HG03354 (cell line): ENCODE measurements around the gene FTCD.
"Not testable (repeated sequence)": the region's sequence is repeated elsewhere in the genome, so short reads cannot be mapped to it uniquely, and the experiment has no call there.

Source experiments
- ATAC-seq: cut with Tn5 transposase; IDR thresholded peaks from one replicate; pipeline ENCODE4 v1.9.1; 2021; ENCODE audit warnings: mild to moderate bottlenecking; ENCODE audit not compliant: unreplicated experiment, poor library complexity, severe bottlenecking

FTCD gene

DNA sequence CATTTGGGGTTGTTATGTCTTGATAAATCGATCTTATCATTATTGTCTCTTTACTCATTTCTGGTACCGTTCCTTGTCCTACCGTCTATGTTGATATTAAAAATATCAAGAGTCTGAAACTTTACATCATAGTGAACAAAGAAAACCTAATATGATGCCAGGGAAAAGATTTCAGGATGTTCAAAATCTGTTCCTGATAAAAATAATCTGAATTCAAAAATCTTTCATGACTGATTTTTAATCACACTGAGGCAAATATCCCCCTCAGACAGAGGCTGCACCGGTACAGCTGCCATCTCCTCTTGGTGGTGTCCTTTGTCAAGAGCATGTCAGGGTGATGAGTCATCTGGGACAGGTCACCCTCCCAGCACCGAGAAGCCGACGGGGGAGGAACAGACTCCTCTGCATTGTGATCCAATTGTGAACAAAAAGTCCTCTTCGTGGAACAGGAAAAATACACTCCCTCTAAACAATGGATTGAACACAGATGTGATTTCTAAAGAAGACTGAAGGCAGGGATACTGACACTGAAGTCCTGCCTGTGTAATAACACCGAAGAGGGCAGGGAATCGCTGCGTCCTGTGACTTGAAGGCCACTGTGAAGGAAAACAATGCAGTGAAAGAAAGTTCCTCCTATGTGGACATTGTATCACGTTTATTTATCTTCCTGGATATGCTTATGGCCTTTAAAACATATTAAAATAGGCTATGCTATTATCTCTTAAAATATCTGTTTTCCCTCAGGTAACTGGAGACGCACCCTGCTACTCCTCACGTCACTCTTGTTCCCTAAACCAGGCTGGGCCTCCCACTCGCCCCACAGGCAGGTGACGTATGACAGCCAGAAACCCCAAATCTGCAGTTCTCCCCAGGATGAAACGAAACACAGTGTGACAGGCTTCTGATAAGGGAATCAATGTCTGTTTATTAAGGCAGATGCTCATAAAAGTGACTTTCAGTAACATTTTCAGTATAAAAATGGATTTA is 33.1 kb upstream of the FTCD start:
- ATAC-seq: no peak

DNA sequence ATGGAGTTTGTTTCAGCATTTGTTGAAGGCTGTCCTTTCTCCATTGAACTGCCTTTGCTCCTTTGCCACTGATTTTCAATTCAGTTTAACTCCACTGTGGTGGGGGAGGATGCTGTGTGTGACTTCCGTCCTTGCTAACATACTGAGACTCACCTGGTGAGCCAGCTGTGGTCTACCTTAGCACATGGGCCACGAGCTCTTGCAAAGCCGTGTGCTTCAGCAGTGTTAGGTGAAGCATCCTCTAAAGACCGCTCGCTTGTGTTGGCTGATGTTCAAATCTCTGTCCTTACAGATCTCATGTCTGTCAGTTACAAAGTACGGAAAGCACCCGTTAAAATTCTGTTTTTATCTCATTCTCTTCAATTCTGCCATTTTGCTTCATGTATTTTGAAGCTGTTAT is 32.4 kb upstream of the FTCD start:
- ATAC-seq: no peak

DNA sequence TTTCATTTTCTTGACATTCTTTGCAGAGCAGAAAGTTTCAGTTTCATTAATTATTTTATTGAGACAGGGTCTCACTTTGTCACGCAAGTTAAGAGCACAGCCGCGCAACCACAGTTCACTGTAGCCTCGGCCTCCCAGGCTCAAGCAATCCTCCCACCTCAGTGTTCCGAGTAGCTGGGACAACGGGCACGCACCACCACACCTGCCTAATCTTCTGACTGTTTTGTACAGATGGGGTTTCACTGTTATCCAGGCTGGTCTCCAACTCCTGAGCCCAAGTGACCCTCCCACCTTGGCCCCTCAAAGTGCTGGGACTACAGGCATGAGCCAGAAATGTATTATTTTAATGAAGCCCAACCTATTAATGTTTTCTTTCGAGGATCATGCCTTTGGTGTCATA is 31.9 kb upstream of the FTCD start:
- ATAC-seq: no peak

DNA sequence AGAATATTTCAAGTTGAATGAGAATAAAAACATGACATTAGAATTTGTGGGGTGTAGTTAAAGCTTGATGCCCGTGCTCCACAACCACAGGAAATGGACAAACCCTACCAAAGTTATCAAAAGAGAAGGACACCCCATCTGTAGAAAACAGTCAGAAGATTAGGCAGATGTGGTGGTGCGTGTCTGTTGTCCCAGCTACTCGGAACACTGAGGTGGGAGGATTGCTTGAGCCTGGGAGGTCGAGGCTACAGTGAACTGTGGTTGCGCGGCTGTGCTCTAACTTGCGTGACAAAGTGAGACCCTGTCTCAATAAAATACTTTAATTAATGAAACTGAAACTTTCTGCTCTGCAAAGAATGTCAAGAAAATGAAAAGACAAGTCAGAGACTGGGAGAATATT is 30.3 kb upstream of the FTCD start:
- no peak for ATAC-seq

DNA sequence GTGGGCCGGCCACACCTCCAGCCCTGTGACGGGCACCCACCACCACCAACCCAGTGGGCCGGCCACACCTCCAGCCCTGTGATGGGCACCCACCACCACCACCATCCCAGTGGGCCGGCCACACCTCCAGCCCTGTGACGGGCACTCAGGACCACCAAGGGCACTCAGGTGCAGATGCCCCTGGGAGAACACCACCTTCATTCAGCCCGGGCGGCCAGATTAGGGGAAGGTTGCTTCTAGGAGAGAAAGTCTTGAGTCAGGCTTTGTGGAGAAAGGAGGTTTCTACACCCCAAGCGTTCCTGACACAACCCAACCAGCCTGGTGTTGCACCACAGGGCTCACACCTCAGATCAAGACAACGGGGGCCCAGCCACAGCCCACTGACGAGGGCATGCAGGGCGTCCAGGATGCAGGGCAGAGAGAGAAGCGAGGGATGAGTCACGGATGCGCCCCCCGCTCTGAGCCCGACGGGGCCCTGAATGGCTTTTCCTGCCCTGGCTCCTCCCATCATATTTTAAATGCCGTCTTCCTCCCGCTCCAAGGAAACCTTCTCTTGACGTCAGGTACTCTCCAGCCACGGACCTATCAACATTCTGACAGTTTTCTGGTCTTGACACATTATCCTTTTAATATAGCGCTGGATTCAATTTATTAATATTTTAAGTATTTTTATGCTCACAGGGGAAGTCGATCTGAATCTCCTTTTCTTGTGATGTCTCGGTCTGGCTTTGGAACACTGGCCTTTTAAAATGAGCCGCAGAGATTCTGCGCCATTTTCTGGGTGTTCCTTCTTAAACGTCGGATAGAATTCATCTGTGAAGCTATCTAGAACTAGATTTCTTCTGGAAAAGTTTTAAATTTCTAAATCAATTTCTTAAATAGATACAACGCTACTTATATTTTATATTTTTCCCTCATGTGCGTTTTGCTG is 29.5 kb upstream of the FTCD start:
- ATAC-seq: peak; percentile 72

DNA sequence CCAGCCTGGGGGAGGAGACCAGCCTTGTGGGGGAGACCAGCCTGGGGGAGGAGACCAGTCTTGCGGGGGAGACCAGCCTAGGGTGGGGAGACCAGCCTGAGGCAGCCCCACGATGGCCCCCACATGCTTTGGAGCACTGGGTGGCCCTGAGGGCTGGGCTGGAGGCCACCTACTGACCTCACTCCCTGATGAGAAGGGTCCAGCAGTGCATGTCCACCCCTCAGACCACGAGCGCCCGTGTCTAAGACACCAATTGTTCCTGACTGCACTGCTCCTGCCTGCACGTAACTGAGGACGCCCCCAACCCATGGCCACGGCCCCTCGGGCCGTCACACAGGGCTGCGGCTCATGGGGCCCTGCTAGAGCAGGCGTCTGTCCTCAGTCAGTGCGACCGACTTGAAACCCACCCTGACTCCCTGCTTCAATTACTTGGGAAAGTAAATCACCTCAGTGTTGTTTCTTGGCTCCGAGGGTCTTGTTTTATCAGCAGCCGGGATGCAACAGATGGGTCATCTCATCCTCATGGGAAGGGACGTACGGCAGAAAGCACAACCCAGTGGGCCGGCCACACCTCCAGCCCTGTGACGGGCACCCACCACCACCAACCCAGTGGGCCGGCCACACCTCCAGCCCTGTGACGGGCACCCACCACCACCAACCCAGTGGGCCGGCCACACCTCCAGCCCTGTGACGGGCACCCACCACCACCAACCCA is 28.7 kb upstream of the FTCD start, which contains the start of gene SPATC1L:
Gene SPATC1L, minus strand, starts transcription at position 550 of the 715 bp plus-strand sequence. CDS start 1,643 bp downstream, outside the sequence.
- ATAC-seq: peak; percentile 71

DNA sequence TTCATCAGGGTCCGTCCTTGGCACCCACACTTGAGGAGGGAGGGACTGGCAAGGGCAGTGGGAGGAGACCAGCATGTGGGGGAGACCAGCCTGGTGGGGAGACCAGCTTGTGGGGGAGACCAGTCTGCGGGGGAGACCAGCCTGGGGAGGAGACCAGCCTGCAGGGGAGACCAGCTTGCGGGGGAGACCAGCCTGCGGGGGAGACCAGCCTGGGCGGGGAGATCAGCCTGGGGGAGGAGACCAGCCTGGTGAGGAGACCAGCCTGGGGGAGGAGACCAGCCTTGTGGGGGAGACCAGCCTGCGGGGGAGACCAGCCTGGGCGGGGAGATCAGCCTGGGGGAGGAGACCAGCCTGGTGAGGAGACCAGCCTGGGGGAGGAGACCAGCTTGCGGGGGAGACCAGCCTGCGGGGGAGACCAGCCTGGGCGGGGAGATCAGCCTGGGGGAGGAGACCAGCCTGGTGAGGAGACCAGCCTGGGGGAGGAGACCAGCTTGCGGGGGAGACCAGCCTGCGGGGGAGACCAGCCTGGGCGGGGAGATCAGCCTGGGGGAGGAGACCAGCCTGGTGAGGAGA is 28.0 kb upstream of the FTCD start:
- not testable (repeated sequence) for ATAC-seq

DNA sequence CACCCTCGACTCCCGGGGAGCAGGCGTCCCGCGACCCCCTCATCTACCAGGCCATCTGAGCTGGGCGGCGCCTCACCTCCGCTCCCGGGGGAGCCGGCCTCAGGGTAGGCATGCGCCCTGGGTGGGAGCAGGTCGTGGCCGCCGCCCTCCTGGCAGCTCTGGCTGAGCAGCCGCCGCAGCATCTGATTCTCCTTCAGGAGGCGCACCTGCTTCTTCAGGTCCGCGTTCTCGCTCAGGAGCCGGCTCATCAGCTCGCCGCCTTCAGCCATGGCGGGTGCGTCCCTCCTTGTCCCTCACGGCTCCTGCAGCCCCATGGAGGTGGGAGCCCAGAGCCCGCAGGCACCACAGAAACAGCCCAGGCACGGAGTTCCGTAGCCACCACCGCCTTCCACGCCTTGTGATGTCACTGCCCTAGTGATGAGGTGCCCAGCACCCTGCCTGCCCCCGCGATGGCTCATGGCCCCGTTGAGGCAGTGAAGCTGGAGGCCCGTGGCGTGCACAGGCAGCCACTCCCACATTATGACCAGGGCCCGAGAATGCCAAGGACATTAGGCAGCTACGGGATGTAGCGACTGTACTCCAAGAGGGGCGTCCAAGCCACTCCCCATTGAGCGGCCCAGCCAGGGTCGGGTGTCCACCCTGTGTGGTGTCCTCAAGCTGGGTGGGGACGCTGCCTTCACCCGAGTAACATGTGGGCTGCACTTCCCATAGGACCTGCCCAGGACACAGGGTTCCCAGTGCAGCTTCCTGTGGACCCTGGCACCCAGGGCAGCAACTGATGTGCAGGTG is 27.4 kb upstream of the FTCD start:
- no peak for ATAC-seq

DNA sequence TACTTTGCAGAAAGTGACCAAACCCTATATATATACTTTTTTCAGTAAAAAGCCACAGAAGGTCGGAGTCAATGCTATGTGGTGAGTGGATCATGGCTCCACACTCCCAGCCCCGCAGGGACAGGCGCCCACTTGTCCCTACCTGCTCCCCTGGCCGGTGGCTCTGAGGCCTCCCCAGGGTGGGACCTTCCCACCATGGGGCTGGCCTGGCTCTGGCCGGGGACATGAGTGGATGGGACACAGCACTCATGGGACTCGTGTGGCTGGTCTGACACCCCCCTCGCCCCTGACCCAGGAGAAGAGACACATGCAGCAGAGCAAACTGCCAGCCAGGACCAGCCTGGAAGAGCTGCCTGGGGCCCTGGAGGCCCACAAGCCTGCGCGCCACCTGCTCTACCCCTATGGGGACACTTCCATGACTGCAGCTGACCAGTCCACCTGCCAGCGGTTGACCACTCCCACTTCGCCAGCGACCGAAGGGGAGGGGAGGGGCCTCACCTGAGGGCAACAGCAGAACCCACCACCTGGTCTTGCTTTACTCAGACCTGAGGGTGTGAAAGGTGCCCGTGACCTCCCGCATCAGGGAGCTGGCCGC is 26.7 kb upstream of the FTCD start:
- no peak for ATAC-seq

DNA sequence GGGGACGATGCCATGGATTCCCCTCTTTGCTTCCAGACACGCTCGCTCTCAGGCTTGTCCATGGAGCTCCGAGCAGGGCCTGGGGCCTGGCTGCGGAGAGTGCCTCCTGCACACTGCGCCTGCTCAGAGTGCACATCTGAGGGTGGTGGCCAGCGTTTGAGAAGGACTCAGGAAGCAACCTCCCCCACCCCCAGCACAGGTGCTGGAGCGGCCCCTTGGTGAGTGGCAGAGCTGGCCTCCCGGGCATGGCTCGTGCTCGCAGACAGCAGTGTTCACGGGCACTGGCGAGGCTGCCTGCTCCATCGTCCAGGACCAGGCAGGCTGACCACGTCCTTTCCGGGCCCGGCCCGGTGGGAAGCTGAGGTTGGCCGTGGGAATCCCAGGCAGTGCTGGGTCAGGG is 26.1 kb upstream of the FTCD start:
- no peak for ATAC-seq

DNA sequence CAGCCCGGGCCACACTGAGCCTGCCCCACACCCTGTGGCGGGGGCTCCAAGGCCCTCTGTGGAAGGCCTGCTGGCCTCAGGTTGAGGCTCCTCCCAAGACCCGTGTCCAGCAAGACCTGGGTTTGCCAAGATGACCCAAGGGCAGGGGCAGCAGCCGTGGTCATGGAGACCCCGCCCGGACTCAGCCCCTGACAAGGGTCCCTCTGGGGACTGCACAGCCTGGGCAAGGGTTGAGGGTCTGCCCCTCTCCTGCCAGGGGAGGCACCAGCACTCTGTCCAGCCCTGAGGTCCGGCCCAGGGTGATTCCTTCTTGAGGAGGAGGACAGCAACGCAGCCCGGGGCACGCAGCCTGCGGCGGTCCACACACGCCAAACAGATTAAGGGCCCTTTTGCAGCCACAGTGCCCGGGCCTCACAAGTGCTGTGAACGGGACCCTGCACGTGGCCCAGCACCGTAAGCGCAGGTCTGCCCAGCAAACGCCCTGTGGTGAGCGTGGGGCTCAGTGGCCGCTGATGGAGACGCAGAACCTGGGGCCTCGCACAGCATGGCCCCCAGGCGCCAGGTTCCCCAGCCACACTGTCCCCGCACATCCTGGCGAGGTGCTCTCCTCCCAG is 25.5 kb upstream of the FTCD start:
- ATAC-seq: no peak

DNA sequence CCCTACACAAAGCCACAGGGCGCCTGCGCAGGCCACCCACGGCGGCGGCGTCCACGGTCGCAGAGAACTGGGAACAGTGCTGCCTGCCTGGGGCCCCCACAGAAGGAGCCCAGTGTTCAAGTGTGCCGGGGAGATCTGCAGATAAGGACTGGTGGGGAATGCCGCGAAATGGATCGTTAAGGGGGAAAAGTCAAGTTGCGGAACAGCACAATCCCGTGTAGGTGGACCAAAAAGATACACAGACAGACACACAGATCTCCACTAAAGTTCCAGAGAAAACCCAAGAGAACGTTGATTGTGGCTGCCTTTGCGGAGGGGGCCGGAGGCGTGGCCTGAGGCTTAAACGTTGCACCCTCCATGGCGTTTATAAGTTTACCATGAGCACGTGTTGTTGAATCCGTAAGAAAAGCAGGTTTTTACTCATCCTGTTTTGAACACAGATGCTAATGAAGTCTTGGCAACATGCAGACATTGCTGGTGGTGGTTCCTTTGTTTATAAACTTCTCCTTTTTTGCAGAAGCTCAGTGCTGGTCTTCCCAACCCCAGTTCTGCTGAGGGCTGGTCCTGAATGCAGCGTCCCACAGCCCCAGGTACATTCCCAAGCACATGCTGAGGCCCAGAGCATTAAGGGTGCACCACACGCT is 24.8 kb upstream of the FTCD start:
- no peak for ATAC-seq

DNA sequence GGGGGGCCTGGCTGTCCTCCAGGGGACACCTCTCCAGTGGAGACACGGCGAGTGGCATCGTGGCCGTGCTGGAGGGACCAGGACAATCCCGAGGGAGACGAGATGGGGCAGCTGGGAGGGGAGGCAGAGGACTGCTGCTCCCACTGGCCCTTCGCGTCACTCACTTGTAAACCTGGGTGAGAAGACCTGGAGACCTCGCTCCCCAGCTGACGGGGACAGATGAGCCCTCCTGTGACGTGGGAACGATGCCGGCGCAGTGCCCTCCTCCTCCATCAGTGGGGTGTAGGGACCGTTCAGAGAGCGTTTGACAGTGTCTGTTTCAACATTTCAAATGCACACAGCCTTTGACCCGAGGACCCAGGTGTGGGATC is 24.3 kb upstream of the FTCD start:
- no peak for ATAC-seq

DNA sequence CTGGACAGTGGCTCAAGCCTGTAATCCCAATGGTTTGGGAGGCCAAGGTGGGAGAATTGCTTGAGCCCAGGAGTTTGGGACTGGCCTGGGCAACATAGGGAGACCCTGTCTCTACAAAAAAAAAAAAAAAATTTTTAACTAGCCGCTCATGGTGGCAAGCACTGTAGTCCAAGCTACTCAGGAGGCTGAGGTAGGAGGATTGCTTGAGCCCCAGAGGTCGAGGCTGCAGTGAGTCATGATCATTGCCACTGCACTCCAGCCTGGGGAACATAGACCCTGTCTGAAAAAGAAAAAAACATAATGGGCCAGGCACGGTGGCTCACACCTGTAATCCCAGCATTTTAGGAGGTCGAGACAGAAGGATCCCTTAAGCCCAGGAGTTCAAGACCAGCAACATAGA is 23.6 kb upstream of the FTCD start:
- ATAC-seq: no peak

DNA sequence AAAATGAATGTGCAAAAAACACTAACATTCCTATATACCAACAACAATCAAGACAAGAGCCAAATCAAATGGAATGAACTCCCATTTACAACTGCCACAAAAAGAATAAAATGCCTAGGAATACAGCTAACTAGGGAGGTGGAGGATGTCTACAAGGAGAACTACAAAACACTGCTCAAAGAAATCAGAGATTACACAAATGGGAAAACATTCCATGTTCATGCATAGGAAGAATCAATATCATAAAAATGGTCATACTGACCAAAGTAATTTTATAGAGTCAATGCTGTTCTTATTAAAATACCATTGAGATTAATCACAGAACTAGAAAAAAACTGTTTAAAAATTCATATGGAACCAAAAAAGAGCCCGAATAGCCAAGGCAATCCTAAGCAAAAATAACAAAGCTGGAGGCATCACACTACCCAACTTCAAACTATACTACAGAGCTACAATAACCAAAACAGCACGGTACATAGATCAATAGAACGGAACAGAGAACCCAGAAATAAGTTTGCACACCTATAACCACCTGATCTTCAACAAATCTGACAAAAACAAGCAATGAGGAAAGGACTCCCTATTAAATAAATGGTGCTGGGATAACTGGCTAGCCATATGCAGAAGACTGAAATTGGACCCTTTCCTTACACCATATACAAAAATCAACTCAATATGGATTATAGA is 21.2 kb upstream of the FTCD start:
- not testable (repeated sequence) for ATAC-seq

DNA sequence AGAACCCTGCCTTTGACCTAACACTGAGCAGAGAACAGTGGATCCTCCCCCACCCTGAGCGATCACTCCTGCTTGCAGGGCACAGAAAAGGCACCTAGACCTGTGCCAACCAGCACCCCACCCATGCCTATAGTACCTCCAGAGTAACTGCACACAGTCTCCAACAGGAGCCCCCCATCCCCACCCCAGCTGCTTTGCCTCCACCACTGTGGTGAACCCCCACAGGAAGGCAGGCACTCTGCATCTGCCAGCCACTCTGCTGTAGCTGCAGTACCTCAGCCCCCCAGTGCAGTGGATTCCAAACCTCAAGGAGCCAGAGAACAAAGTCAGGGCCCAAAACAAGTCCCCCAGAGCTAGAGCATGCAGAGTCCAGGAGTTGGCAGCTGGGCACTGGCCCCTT is 18.2 kb upstream of the FTCD start:
- ATAC-seq: no peak
